Measurements from ENCODE around the gene LARGE1. TPM values are rescaled to one million over a fixed set of nuclear protein-coding genes. Genes with fewer than 3 reads are reported as not detected.

Gene LARGE1
- polyA plus RNA-seq, 3 donors from 2014 or later = 0.04 to 0.29 TPM; not detected in 1

DNA sequence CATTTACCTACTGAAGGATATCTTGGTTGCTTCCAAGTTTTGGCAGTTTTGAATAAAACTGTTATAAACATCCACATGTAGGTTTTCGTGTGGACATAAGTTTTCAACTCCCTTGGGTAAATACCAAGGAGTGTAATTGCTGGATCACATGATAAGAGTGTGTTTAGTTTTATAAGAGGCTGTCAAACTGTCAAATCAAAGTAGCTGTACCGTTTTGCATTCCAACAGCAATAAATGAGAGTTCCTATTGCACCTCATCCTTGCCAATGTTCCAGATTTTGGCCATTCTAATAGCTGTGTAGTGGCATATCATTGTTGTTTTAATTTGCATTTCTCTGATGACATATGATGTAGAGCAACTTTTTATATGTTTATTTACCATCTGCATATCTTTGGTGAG is 671.3 kb downstream of the LARGE1 start:
- H3K4me3 Mint-ChIP-seq = no peak overlapping the region
- H3K36me3 Mint-ChIP-seq = no peaks in the 10 kb centered on the region
- H3K27me3 Mint-ChIP-seq (ENCODE audit: low read depth in 3 of 3) = peaks cover 0 to 3% (median 0%) of the 10 kb centered on the region in 3 donors
- no peak for DNase-seq
- H3K27ac Mint-ChIP-seq = no peak overlapping the region
- H3K9me3 Mint-ChIP-seq = peaks cover 0 to 4% (median 0%) of the 10 kb centered on the region in 6 donors
- no peaks in the 10 kb centered on the region for H3K4me1 Mint-ChIP-seq

DNA sequence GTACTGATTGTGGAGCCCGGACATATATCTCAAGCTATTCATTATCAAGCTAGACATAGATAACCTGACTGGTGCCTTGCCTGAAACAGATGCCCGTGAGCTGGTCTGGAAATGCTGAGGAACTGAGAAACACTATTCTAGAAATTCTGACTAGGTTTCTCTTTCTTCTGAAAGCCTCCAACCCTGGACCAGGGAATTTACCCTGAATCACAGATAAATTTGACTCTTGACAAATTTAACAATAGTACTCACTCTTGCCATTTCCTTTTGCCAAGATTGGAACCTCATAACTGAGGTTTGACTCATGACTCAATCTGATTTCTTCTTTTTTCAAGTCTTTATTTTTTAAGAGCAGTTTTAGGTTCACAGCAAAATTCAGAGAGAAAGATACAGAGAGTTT is 672.5 kb downstream of the LARGE1 start:
- H3K27me3 Mint-ChIP-seq (ENCODE audit: low read depth in 3 of 3) = peaks cover 0 to 3% (median 0%) of the 10 kb centered on the region in 3 donors
- H3K4me3 Mint-ChIP-seq = no peak overlapping the region
- H3K36me3 Mint-ChIP-seq = no peaks in the 10 kb centered on the region
- peaks cover 0 to 3% (median 0%) of the 10 kb centered on the region in 6 donors for H3K9me3 Mint-ChIP-seq
- no peak overlapping the region for H3K27ac Mint-ChIP-seq
- no peak for DNase-seq
- no peaks in the 10 kb centered on the region for H3K4me1 Mint-ChIP-seq

DNA sequence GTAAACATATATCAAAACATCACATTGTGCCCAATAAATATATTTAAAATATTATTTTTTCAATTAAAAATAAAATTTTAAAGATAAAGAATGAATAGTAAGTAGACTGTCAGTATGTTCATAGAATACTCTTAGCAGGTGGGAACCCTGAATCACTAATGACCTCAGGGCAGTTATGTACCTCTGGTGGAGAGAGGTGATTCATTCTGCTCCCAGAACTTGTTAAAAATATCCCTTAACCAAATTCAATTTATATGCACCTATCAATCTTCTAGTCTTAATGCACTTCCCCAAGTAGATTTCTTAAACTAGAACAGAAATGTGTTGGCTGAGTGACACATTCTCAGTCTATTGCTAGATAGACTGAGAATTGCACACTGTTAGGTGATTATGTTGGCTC is 678.2 kb downstream of the LARGE1 start:
- H3K4me3 Mint-ChIP-seq = no peak overlapping the region
- H3K36me3 Mint-ChIP-seq = no peaks in the 10 kb centered on the region
- no peaks in the 10 kb centered on the region for H3K4me1 Mint-ChIP-seq
- no peak for DNase-seq
- peaks cover 0 to 5% (median 0%) of the 10 kb centered on the region in 6 donors for H3K9me3 Mint-ChIP-seq
- H3K27ac Mint-ChIP-seq = no peak overlapping the region
- H3K27me3 Mint-ChIP-seq (ENCODE audit: low read depth in 3 of 3) = peaks cover 2 to 5% (median 3%) of the 10 kb centered on the region in 3 donors

DNA sequence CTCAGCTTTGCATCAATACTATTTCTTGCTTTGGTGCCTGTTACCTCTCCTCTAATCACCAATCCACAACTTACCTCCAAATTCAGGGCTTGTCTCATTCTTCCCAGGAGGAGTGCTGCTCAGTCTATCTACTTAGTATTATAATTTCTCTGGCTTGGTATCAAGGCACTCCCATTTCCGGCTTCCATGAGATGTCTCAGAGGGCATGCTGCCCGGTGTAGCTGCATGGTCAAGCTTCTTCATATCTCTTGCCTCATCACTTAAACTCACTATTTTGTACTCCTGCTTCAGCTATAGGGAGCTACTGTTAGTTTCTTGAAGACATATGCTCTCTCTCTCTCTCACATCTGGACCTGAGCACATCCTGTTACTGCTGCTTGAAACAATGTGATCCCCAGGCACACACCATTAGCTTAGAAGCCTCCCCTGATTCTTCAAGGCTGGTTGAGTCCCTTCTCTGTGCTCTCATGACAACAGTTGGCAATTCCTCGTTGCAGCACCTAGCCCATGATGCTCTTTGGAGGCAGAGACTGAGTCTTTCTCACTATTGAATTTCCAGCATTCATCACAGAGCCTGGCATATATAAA is 679.3 kb downstream of the LARGE1 start:
- Mint-ChIP-seq H3K27ac (no peak overlapping the region), H3K36me3 (no peaks in the 10 kb centered on the region), H3K4me3 (no peak overlapping the region), H3K9me3 (peaks cover 0 to 5% (median 0%) of the 10 kb centered on the region in 6 donors), H3K4me1 (no peaks in the 10 kb centered on the region), H3K27me3 (ENCODE audit: low read depth in 3 of 3) (peaks cover 2 to 6% (median 3%) of the 10 kb centered on the region in 3 donors)
- DNase-seq = no peak

DNA sequence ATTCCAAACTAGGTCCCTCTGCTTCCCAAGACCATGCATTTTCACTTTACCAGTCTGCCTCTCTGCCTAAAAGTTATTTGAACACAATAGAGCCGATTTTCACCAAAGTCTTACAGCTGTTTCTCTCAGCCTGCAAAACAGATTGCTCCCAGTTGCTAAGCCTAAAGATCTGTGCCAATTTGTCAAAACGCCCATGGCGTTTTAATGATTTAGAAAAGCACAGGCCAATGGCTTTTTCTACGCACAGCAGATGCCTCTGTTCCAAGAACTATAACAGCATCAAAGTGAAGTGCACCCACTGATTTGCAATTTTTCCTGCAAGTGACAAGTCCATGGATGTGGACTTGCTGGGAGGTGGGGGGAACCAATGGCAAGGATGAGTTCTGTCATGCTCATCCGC is 688.2 kb downstream of the LARGE1 start:
- Mint-ChIP-seq H3K9me3 (peaks cover 9 to 41% (median 19%) of the 10 kb centered on the region in 6 donors), H3K27ac (no peak overlapping the region), H3K4me3 (no peak overlapping the region), H3K27me3 (ENCODE audit: low read depth in 3 of 3) (peaks cover 0 to 4% (median 0%) of the 10 kb centered on the region in 3 donors), H3K4me1 (no peaks in the 10 kb centered on the region), H3K36me3 (peaks cover 3 to 9% (median 7%) of the 10 kb centered on the region in 3 donors)
- DNase-seq = no peak

DNA sequence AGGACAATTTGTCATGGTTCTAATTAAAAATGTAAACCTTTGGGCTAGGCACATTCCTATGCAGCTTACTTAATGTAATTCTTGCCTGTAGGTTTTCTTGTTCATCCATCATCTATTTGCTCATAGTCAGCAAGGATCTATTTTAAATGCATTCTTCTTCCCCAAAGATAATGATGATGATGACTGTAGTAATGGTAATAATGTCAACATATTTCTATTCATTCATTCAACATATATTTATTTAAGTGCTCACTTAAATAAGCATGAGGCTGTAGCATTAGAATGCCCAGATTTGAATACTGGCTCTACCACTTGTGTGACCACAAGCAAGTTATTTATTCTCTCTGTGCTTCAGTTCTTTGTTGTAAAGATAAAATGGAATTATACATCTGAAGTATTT is 692.5 kb downstream of the LARGE1 start:
- H3K27me3 Mint-ChIP-seq (ENCODE audit: low read depth in 3 of 3) = no peaks in the 10 kb centered on the region
- H3K36me3 Mint-ChIP-seq = peaks cover 3 to 9% (median 7%) of the 10 kb centered on the region in 3 donors
- DNase-seq = no peak
- no peaks in the 10 kb centered on the region for H3K4me1 Mint-ChIP-seq
- H3K9me3 Mint-ChIP-seq = peaks cover 7 to 41% (median 18%) of the 10 kb centered on the region in 6 donors
- no peak overlapping the region for H3K4me3 Mint-ChIP-seq
- H3K27ac Mint-ChIP-seq = no peak overlapping the region

DNA sequence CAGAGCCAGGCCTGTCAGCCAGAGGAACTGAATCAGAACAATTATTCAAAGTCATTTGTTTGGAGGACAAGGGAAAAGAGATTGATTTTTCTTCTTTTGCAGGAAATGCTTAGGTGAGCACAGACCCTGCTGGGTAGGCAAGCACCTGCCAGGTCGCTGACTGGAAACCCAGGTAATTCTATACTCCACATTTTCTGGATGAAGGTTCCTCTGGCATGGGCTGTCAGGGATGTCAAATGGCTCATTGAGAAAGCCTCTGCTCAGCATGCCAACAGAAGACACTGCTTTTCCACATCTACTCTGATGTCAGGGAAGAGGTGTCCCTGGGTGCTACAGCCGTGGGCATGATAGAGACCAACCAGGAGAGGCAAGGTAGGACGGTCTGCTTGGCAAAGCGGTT is 695.4 kb downstream of the LARGE1 start:
- peaks cover 3 to 9% (median 3%) of the 10 kb centered on the region in 3 donors for H3K36me3 Mint-ChIP-seq
- no peaks in the 10 kb centered on the region for H3K4me1 Mint-ChIP-seq
- H3K4me3 Mint-ChIP-seq = no peak overlapping the region
- DNase-seq = no peak
- no peak overlapping the region for H3K27ac Mint-ChIP-seq
- H3K27me3 Mint-ChIP-seq (ENCODE audit: low read depth in 3 of 3) = no peaks in the 10 kb centered on the region
- peaks cover 7 to 25% (median 11%) of the 10 kb centered on the region in 6 donors for H3K9me3 Mint-ChIP-seq

Measured in immature natural killer cell (primary cell).